Left kidney (tissue), 2 donors: Measurements from ENCODE around the gene CREM. TPM values are rescaled to one million over a fixed set of nuclear protein-coding genes. Genes with fewer than 3 reads are reported as not detected.
"Not testable (repeated sequence)": the region's sequence is repeated elsewhere in the genome, so short reads cannot be mapped to it uniquely, and the experiment has no call there.

Experiments
- DNase-seq: peaks from one replicate; pipeline ENCODE4 v3.0.0-alpha.2; 2013
- polyA plus RNA-seq: library from polyadenylated mRNA; unstranded; fragments of 120-200 nt; gene quantifications from one replicate; pipeline ENCODE4 v1.2.1, GENCODE V29; 2013; ENCODE audit not compliant: insufficient read length

The CREM gene
- polyA plus RNA-seq, 1 donor: 43.4 TPM

- no peak for DNase-seq
Observed at GRCh38 chr10:35192645-35193249, 66.1 kb downstream of the CREM start.

- no peak for DNase-seq
Observed at GRCh38 chr10:35194471-35194870, 67.8 kb downstream of the CREM start.

- DNase-seq: no peak
Observed at GRCh38 chr10:35194906-35195305, 68.3 kb downstream of the CREM start.

- peak; percentile 96 for DNase-seq
Observed at GRCh38 chr10:35195361-35196306, 69.0 kb downstream of the CREM start.

GRCh38 chr10:35200487-35200886 lies 73.8 kb downstream of the CREM start:
- DNase-seq: no peak

- no peak for DNase-seq
Observed at GRCh38 chr10:35201234-35201633, 74.6 kb downstream of the CREM start.

GRCh38 chr10:35202050-35202449 lies 75.4 kb downstream of the CREM start:
- no peak for DNase-seq

GRCh38 chr10:35203745-35204144 lies 77.1 kb downstream of the CREM start:
- no peak for DNase-seq

- DNase-seq: no peak
Observed at GRCh38 chr10:35204650-35205319, 78.1 kb downstream of the CREM start.

- DNase-seq: no peak
Observed at GRCh38 chr10:35206274-35206673, 79.6 kb downstream of the CREM start.

GRCh38 chr10:35208536-35208935 lies 81.9 kb downstream of the CREM start:
- DNase-seq: no peak

GRCh38 chr10:35208949-35209613 lies 82.4 kb downstream of the CREM start:
- DNase-seq: no peak

- no peak for DNase-seq
Observed at GRCh38 chr10:35210961-35211360, 84.3 kb downstream of the CREM start.

- DNase-seq: no peak
Observed at GRCh38 chr10:35211390-35211789, 84.7 kb downstream of the CREM start.

- DNase-seq: no peak
Observed at GRCh38 chr10:35212856-35213255, 86.2 kb downstream of the CREM start.

GRCh38 chr10:35213699-35214098 lies 87.1 kb downstream of the CREM start:
- DNase-seq: no peak

- no peak for DNase-seq
Observed at GRCh38 chr10:35214607-35215020, 88.0 kb downstream of the CREM start.

- no peak for DNase-seq
Observed at GRCh38 chr10:35215107-35215506, 88.5 kb downstream of the CREM start.

GRCh38 chr10:35216303-35216905 lies 89.8 kb downstream of the CREM start:
- no peak for DNase-seq

- not testable (repeated sequence) for DNase-seq
Observed at GRCh38 chr10:35216956-35217355, 90.3 kb downstream of the CREM start.

GRCh38 chr10:35217455-35217854 lies 90.8 kb downstream of the CREM start:
- peak; percentile 56 for DNase-seq
